GM19328 (cell line): ENCODE data around the gene TPRN.

ENCODE experiments used
- ATAC-seq: cut with Tn5 transposase; IDR thresholded peaks from one replicate; pipeline ENCODE4 v1.9.1; 2021; ENCODE audit warnings: mild to moderate bottlenecking, moderate library complexity; ENCODE audit not compliant: unreplicated experiment

Gene TPRN

GRCh38 chr9:137213160-137214060 is 12.9 kb upstream of the TPRN start:
- no peak for ATAC-seq

- no peak for ATAC-seq
Measured at GRCh38 chr9:137212520-137212919, 12.0 kb upstream of the TPRN start.

- ATAC-seq = no peak
Measured at GRCh38 chr9:137211532-137211931, 11.0 kb upstream of the TPRN start.

DNA sequence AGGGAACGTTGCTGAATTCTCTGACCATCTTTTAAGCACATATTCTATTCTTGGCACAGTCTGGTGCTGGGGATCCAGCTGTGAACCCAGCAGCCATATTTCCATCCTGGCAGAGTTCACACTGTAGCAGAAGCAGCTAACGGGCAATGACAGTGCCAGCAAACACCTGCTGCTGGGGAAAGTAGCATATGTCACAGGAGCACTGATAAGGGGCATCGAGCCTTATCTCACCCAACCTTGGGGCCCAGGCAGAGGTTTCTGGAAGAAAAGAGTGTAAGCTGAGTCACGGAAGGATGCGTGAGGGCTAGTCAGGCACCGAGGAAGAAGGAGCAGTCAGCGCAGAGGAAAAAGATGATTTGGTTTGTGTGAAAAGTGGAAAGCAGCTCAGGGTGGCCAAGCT is 6.1 kb upstream of the TPRN start:
- ATAC-seq = no peak

- ATAC-seq = peak; percentile 38
Measured at GRCh38 chr9:137205126-137206069, 4.9 kb upstream of the TPRN start, which contains the start of the genes NDOR1 and TMEM203. Gene NDOR1, plus strand, starts transcription at chr9:137205700. Its CDS starts 78 bp downstream, at chr9:137205778. Gene TMEM203, minus strand, starts transcription at chr9:137205648. Its CDS starts 234 bp downstream, at chr9:137205414.

DNA sequence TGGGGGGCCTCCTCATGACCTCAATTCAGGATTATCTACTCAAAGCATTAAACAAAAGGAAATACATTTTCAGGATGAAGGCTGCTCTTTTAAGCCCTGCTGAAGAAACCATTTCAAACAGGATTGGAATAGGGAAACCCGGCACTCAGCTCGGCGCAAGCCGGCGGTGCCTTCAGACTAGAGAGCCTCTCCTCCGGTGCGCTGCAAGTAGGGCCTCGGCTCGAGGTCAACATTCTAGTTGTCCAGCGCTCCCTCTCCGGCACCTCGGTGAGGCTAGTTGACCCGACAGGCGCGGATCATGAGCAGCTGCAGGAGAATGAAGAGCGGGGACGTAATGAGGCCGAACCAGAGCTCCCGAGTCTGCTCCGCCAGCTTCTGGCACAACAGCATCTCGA is 4.2 kb upstream of the TPRN start:
- ATAC-seq = no peak

GRCh38 chr9:137202966-137203365 is 2.4 kb upstream of the TPRN start:
- no peak for ATAC-seq

DNA sequence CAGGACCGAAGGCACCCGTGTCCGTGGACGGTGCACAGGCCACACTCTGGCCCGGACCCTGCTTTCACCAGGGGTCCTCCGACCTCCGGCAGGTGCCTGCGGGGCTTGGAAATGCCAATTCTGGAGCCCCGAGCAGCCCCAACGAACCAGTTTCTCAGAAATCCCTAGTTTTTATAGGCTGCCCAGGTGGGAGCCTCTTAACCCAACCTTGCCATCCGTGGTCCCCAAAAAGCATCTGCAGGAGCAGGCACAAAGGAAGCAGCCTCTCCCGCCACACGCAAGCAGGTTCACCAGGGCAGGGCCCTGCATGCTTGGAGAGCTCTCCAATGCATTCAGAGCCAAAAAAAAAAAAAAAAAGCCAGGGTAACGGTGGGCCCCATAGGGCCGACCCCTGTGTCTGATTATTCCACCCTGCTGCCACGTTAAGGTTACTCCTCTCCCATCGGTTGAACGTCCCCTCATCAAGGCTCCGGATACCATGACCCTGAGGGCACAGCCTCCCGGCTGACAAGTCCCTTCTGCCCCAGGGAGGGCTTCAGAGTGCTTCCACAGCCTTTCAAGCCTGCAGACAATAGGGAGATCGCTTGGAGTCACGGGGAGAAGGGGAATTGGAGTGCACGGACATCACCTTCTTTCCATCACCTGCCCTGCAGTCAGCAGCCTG is 796 bp upstream of the TPRN start:
- peak; percentile 13 for ATAC-seq

- no peak for ATAC-seq
Measured at GRCh38 chr9:137199411-137200121, 975 bp downstream of the TPRN start.

- ATAC-seq = no peak
Measured at GRCh38 chr9:137198902-137199283, 1.6 kb downstream of the TPRN start.

DNA sequence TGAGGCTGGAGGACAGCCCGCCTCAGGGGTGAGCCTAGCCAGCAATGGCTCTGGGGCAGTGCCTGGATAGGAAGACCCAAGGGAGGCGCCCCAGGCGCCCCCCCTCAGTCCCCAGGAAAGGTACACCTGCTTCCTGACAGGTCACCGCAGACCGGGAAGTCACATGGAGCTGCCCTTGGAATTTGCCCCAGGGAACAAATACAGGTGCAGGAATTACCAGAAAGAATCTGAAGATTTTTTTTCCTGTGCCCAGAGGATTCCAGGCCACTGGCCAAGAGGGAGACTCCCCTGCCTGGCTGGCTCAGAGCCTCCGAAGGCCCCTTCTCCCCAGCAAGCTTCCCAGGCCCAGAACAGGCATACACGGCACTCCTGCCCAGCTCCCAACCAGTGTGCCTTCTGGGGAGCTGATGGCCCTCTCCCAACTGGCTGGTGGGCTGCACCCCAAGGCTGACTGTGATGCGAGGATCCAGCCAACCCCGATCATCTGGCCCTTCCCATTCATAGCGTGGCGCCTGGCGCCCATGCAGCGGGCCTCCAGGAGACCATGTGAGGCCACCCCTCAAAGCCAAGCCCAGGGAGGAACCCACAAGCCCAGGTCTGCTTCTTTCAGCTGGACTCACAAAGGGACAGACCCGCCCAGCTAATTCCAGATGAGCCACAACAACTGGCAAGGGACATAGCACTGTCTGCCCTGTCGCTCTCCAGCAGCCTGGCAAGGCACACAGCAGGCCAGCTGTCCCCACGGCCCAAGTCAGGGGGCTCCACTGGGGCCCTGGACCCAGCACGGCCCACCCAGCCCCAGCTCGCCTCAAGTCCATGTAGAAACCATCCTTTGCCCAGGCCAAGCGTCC is 2.3 kb downstream of the TPRN start:
- no peak for ATAC-seq

GRCh38 chr9:137195525-137196220 is 4.9 kb downstream of the TPRN start:
- no peak for ATAC-seq

DNA sequence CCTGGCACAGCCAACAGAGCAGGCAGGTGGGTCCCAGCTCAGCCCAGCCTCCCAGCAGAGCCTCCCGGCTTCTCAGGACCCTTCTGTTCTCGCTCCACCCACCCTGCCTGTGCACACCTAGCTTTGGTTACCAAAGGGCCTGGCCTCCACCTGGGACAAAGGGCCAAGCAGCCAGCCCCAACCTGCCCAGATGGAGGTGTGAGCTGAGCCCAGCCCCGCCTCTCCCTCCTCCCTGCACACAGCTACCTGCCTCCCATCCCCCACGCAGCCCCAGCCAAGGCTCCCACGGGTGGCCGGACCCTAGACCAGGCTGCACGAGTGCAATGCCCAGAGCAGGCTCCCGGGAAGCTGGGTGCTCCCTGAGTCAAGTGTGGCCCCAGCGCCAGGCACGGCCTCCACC is 5.6 kb downstream of the TPRN start:
- no peak for ATAC-seq

DNA sequence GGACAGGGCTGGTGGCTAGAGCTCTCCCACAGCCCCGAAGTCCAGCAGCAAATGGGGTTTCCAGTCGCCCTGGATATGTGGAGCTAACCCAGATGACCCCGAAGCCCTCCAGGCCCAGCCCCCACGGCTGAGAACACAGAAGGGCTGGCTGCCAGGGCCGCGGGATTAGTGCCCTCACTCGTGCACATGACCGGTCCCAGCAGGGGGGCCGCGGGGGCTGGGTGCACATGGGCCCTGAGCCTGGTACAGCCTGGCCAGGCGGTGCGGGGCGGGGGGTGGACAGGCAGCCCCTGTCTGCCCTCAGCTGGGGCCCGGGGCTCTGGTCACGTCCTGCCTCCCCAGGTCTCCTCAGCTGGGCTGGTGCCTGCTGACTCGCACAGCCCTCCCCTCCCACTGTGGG is 6.2 kb downstream of the TPRN start:
- no peak for ATAC-seq

GRCh38 chr9:137193771-137194170 is 6.8 kb downstream of the TPRN start:
- no peak for ATAC-seq

DNA sequence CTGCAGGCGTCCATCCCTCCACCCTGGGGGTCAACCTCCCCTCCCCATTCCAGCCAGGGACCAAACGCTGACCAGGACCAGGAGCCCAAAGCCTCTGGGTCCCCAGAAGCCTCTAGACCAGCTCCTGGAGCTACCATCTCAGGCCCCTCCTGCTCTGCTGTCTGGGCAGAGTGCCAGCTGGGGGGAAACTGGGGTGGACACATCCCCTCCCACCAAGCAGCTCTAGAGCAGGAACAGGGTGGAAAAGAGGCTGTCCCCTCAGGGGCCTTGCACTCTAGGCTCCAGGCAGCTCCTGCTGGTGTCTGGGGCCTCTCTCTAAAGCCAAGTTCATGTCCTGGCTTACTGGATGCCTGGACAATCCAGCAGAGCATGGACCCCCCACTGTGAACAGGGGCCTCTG is 7.7 kb downstream of the TPRN start:
- ATAC-seq = no peak

DNA sequence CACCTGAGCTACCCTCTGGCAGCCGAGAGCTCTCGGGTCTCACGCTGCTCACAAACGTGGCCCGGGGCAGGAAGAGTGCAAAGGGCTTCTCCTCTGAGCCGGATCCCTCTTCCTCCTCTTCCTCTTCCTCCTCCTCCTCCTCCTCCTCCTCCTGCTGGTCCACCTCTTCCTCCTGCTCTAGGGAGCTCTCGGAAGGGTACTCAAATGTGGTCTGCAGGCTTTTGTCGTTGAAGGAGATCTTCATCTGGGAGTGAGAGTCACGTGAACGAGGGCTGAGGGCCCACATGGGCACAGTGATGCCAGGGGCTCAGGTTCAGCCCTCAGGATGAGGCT is 8.1 kb downstream of the TPRN start:
- ATAC-seq = no peak

DNA sequence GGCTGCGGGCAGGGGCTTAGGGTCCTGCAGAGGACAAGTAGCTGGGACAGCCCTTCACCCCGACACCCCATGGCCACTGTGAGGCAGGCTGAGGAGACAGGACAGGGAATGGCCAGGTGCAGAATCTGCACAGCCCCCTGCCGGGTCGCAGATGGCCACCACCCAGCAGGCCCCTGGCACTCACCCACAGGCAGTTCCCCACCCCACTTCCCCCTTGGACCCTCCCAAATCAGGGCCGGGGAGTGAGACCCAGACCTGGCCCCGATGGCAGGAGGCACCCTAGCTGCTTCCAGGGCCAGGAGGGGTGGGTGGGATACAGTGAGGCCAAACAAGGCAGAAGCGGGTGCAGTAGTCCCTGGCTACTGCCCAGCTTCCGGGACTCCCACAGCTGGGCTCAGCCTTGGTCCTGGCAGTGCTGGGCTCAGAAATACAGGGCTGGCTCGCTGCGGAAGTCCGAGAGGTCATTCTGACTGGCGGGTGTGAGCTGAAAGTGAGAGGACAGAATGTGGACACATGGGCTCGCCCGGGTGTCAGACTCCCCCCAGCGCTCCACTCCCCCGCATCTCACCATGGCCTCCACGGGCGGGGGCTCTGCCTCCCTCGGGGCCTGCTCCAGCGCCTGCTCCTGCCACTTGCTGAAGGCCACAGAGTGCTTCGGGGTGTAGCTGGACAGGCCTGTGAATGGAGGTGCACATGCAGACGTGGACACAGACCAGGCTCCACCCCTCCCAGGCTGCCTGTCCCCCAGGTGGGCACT is 8.7 kb downstream of the TPRN start:
- no peak for ATAC-seq
